ENCODE data around the gene GADL1. TPM values are rescaled to one million over a fixed set of nuclear protein-coding genes. Genes with fewer than 3 reads are reported as not detected.

Gene GADL1
- polyA plus RNA-seq, 3 donors: not detected

GRCh38 chr3:30943206-30943605 is 48.7 kb upstream of the GADL1 start:
- peaks cover 3 to 8% of the 10 kb centered on the region in 2 donors for H3K4me1 ChIP-seq (ENCODE audit: control insufficient read depth in 1 of 2, insufficient read depth in 2 of 2, low read length in 2 of 2)
- H3K27me3 Mint-ChIP-seq (ENCODE audit: low read depth in 3 of 3): no peaks in the 10 kb centered on the region
- no peak overlapping the region for H3K27ac ChIP-seq (ENCODE audit: low read depth in 1 of 2, low read length in 2 of 2)
- no peak overlapping the region for H3K9ac ChIP-seq (ENCODE audit: insufficient read depth, low read length, poor library complexity, severe bottlenecking)
- TF ChIP-seq CTCF (IDR thresholded peaks at IDR 0.05): no peak
- H3K4me1 Mint-ChIP-seq: peaks cover 13% of the 10 kb centered on the region
- no peak for DNase-seq
- H3K4me2 ChIP-seq (replicated peaks; ENCODE audit: extremely low read depth, low read length, poor library complexity, severe bottlenecking): no peak overlapping the region
- no peaks in the 10 kb centered on the region for H4K20me1 ChIP-seq (ENCODE audit: insufficient read depth, low read length)
- no peak overlapping the region for H2AFZ ChIP-seq (ENCODE audit: insufficient read depth, low read depth, low read length, poor library complexity, severe bottlenecking)
- H3K79me2 ChIP-seq (ENCODE audit: insufficient read depth, low read length): no peaks in the 10 kb centered on the region
- H3K27ac Mint-ChIP-seq: no peak overlapping the region
- no peaks in the 10 kb centered on the region for H3K27me3 ChIP-seq (ENCODE audit: control insufficient read depth in 2 of 2, insufficient read depth in 2 of 2, low read length in 2 of 2)
- H3K36me3 Mint-ChIP-seq: no peaks in the 10 kb centered on the region
- H3K9me3 ChIP-seq (replicated peaks in 1 of 2; ENCODE audit: control insufficient read depth in 1 of 2, insufficient read depth in 1 of 2, low read length in 2 of 2): no peaks in the 10 kb centered on the region
- H3K4me3 ChIP-seq (replicated peaks in 1 of 3; ENCODE audit: low read depth in 2 of 3, low read length in 3 of 3): no peak overlapping the region
- H3K4me3 Mint-ChIP-seq: no peak overlapping the region
- intact Hi-C loops (cut with micrococcal nuclease): no loop called here
- no peaks in the 10 kb centered on the region for H3K36me3 ChIP-seq (replicated peaks in 1 of 2; ENCODE audit: control insufficient read depth in 1 of 2, insufficient read depth in 2 of 2, low read length in 2 of 2)
- H3K9me3 Mint-ChIP-seq: peaks cover 0 to 14% (median 3%) of the 10 kb centered on the region in 7 donors
- 100% methylated on average over 3 of the region's 6 CpGs for WGBS (ENCODE audit: insufficient coverage)

- no peak for DNase-seq
- H3K27me3 ChIP-seq (ENCODE audit: control insufficient read depth in 2 of 2, insufficient read depth in 2 of 2, low read length in 2 of 2): no peaks in the 10 kb centered on the region
- Mint-ChIP-seq H3K27ac (no peak overlapping the region), H3K27me3 (ENCODE audit: low read depth in 3 of 3) (no peaks in the 10 kb centered on the region), H3K4me1 (peaks cover 4% of the 10 kb centered on the region), H3K36me3 (no peaks in the 10 kb centered on the region), H3K4me3 (no peak overlapping the region), H3K9me3 (peaks cover 0 to 15% (median 3%) of the 10 kb centered on the region in 7 donors)
- H3K79me2 ChIP-seq (ENCODE audit: insufficient read depth, low read length): no peaks in the 10 kb centered on the region
- H3K4me2 ChIP-seq (replicated peaks; ENCODE audit: extremely low read depth, low read length, poor library complexity, severe bottlenecking): no peak overlapping the region
- no peak for TF ChIP-seq CTCF (IDR thresholded peaks at IDR 0.05)
- no peak overlapping the region for H3K9ac ChIP-seq (ENCODE audit: insufficient read depth, low read length, poor library complexity, severe bottlenecking)
- no peak overlapping the region for H3K4me3 ChIP-seq (replicated peaks in 1 of 3; ENCODE audit: low read depth in 2 of 3, low read length in 3 of 3)
- H4K20me1 ChIP-seq (ENCODE audit: insufficient read depth, low read length): no peaks in the 10 kb centered on the region
- no peak overlapping the region for H2AFZ ChIP-seq (ENCODE audit: insufficient read depth, low read depth, low read length, poor library complexity, severe bottlenecking)
- H3K36me3 ChIP-seq (replicated peaks in 1 of 2; ENCODE audit: control insufficient read depth in 1 of 2, insufficient read depth in 2 of 2, low read length in 2 of 2): no peaks in the 10 kb centered on the region
- 93% methylated on average over 2 of the region's 2 CpGs for WGBS (ENCODE audit: insufficient coverage)
- no peaks in the 10 kb centered on the region for H3K4me1 ChIP-seq (ENCODE audit: control insufficient read depth in 1 of 2, insufficient read depth in 2 of 2, low read length in 2 of 2)
- no peaks in the 10 kb centered on the region for H3K9me3 ChIP-seq (replicated peaks in 1 of 2; ENCODE audit: control insufficient read depth in 1 of 2, insufficient read depth in 1 of 2, low read length in 2 of 2)
- no peak overlapping the region for H3K27ac ChIP-seq (ENCODE audit: low read depth in 1 of 2, low read length in 2 of 2)
- intact Hi-C loops (cut with micrococcal nuclease): no loop called here
Observed at GRCh38 chr3:30941342-30941741, 46.9 kb upstream of the GADL1 start.

Measured in CD14-positive monocyte (primary cell).